Measurements from ENCODE around the gene RARS1.

DNA sequence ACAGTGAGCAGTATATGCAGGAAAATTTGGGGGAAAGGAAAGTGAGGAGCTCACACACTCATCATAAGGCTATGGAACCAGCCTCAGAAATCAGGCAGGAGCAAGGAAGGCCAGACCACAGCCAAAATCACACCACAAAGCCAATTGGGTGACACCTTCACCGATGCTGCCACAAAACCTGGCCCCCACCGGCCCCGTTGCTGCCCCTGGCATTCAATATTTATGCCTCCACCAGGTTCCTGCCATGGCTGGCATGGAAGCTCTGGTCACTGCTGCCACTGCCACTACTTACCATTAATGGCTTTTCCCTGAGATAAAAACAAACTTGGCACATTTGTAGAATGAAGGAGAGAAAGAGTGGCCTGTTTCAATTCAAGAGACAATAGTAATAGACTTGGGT lies 28.7 kb upstream of the RARS1 start:
- no peak for TF ChIP-seq POLR2AphosphoS5 (IDR thresholded peaks at IDR 0.05; ENCODE audit: low read depth, low read length)
- no peak for TF ChIP-seq SPI1 (IDR thresholded peaks at IDR 0.05; ENCODE audit: low read depth, low read length)
- TF ChIP-seq POLR2A (IDR thresholded peaks at IDR 0.05; ENCODE audit: low read depth, low read length), result no peak
- no peak for TF ChIP-seq TAF1 (IDR thresholded peaks at IDR 0.05; ENCODE audit: low read depth, low read length)
- TF ChIP-seq POU2F2 (IDR thresholded peaks at IDR 0.05; ENCODE audit: low read depth, low read length), result no peak
- no peak for TF ChIP-seq PAX5 (IDR thresholded peaks at IDR 0.05; ENCODE audit: insufficient read depth, low read length, severe bottlenecking)
